Vagina (tissue), 2 donors: ENCODE measurements around the gene KDM4B. TPM values are rescaled to one million over a fixed set of nuclear protein-coding genes. Genes with fewer than 3 reads are reported as not detected.

ENCODE experiments used
- DNase-seq, 2 donors: peaks; one replicate each; pipeline ENCODE4 v3.0.0-alpha.2; 2017; ENCODE audit errors: extremely low spot score in 2 of 2
- H3K27ac ChIP-seq: fragments of 200-600 bp; sonication (generic); one replicate; pipeline ENCODE4 v1.5.1; 2019
- H3K27me3 ChIP-seq: fragments of 200-600 bp; sonication (generic); one replicate; pipeline ENCODE4 v1.5.1; 2019
- H3K36me3 ChIP-seq, 2 donors: fragments of 200-600 bp; sonication (generic); one replicate each; pipeline ENCODE4 v1.5.1; 2017 to 2019
- H3K4me1 ChIP-seq: fragments of 200-600 bp; sonication (generic); one replicate; pipeline ENCODE4 v1.5.1; 2019
- H3K4me3 ChIP-seq, 2 donors: fragments of 200-600 bp; sonication (generic); 1 replicate in 1 of 2; 2 replicates in 1 of 2; pipeline ENCODE4 v1.5.1; 2016 to 2019
- H3K9me3 ChIP-seq: fragments of 200-600 bp; sonication (generic); one replicate; pipeline ENCODE4 v1.5.1; 2019
- CTCF ChIP-seq, 3 experiments: fragments of 450-650 bp in 2 of 3; fragments of 200-600 bp in 1 of 3; sonication (generic) in 1 of 3; IDR thresholded peaks; one replicate each; pipeline ENCODE4 v1.5.1; 2017 to 2019; ENCODE audit warnings: antibody characterized with exemption in 3 of 3, mild to moderate bottlenecking in 2 of 3, moderate library complexity in 2 of 3
- POLR2A ChIP-seq, 2 donors: fragments of 450-650 bp; IDR thresholded peaks; one replicate each; pipeline ENCODE4 v1.6.1; 2017; ENCODE audit warnings: antibody characterized with exemption in 2 of 2, mild to moderate bottlenecking in 2 of 2, moderate library complexity in 2 of 2
- POLR2AphosphoS5 ChIP-seq, 2 donors: sonication (generic); formaldehyde crosslinking; IDR thresholded peaks; one replicate each; pipeline ENCODE4 v1.9.0; 2017; ENCODE audit warnings: antibody characterized with exemption in 2 of 2, mild to moderate bottlenecking in 2 of 2, low read depth in 1 of 2; ENCODE audit not compliant: insufficient read depth in 1 of 2
- intact Hi-C: fragments of 100-400 bp; cut with DNase I; formaldehyde crosslinking; loops from one replicate; pipeline ENCODE4 v1.15.1; 2023
- total RNA-seq: library from RNA; depleted of rRNA; stranded (reverse); fragments of >200 nt; gene quantifications from one replicate; pipeline ENCODE4 v1.2.3, GENCODE V29; 2016

KDM4B gene
- total RNA-seq, 1 donor from 2014 or later = 59.7 TPM

- Histone ChIP-seq H3K4me1 (peaks cover 34% of the 10 kb centered on the region), H3K36me3 (peaks cover 0 to 20% of the 10 kb centered on the region in 2 donors), H3K27ac (no peak overlapping the region), H3K27me3 (no peaks in the 10 kb centered on the region), H3K4me3 (no peak overlapping the region), H3K9me3 (no peaks in the 10 kb centered on the region)
- TF ChIP-seq CTCF (IDR thresholded peaks at IDR 0.05) (no peak), POLR2AphosphoS5 (IDR thresholded peaks at IDR 0.05; ENCODE audit: insufficient read depth in 1 of 2, low read depth in 1 of 2) (no peak), POLR2A (IDR thresholded peaks at IDR 0.05) (no peak)
- DNase-seq = no peak
- intact Hi-C loops = no loop called here
Measured at GRCh38 chr19:5094768-5095567, 126.1 kb downstream of the KDM4B start.

GRCh38 chr19:5095568-5095850 lies 126.6 kb downstream of the KDM4B start:
- H3K27ac ChIP-seq = no peak overlapping the region
- peaks cover 33% of the 10 kb centered on the region for H3K4me1 ChIP-seq
- intact Hi-C loops = no loop called here
- peaks cover 0 to 26% of the 10 kb centered on the region in 2 donors for H3K36me3 ChIP-seq
- no peaks in the 10 kb centered on the region for H3K27me3 ChIP-seq
- DNase-seq = no peak
- TF ChIP-seq POLR2A (IDR thresholded peaks at IDR 0.05) (no peak), POLR2AphosphoS5 (IDR thresholded peaks at IDR 0.05; ENCODE audit: insufficient read depth in 1 of 2, low read depth in 1 of 2) (no peak), CTCF (IDR thresholded peaks at IDR 0.05) (no peak)
- no peaks in the 10 kb centered on the region for H3K9me3 ChIP-seq
- H3K4me3 ChIP-seq = no peak overlapping the region

GRCh38 chr19:5096536-5096935 lies 127.6 kb downstream of the KDM4B start:
- Histone ChIP-seq H3K27ac (no peak overlapping the region), H3K36me3 (peaks cover 0 to 27% of the 10 kb centered on the region in 2 donors), H3K27me3 (no peaks in the 10 kb centered on the region), H3K4me3 (no peak overlapping the region), H3K4me1 (peaks cover 22% of the 10 kb centered on the region), H3K9me3 (no peaks in the 10 kb centered on the region)
- no peak for DNase-seq
- TF ChIP-seq CTCF (IDR thresholded peaks at IDR 0.05) (no peak), POLR2A (IDR thresholded peaks at IDR 0.05) (no peak), POLR2AphosphoS5 (IDR thresholded peaks at IDR 0.05; ENCODE audit: insufficient read depth in 1 of 2, low read depth in 1 of 2) (no peak)
- intact Hi-C loops = no loop called here

GRCh38 chr19:5097331-5097930 lies 128.5 kb downstream of the KDM4B start:
- TF ChIP-seq CTCF (IDR thresholded peaks at IDR 0.05) (no peak), POLR2A (IDR thresholded peaks at IDR 0.05) (no peak), POLR2AphosphoS5 (IDR thresholded peaks at IDR 0.05; ENCODE audit: insufficient read depth in 1 of 2, low read depth in 1 of 2) (no peak)
- no peak for DNase-seq
- Histone ChIP-seq H3K27ac (no peak overlapping the region), H3K4me3 (no peak overlapping the region), H3K9me3 (no peaks in the 10 kb centered on the region), H3K27me3 (no peaks in the 10 kb centered on the region), H3K4me1 (peaks cover 20% of the 10 kb centered on the region), H3K36me3 (peaks cover 0 to 27% of the 10 kb centered on the region in 2 donors)
- intact Hi-C loops = no loop called here
